HG02840 (cell line): ENCODE measurements around the gene SUGCT.

ENCODE experiments used
- ATAC-seq: cut with Tn5 transposase; IDR thresholded peaks from one replicate; pipeline ENCODE4 v1.9.1; 2021; ENCODE audit warnings: mild to moderate bottlenecking, moderate library complexity, moderate number of reproducible peaks; ENCODE audit not compliant: unreplicated experiment, low FRiP score

Gene SUGCT

DNA sequence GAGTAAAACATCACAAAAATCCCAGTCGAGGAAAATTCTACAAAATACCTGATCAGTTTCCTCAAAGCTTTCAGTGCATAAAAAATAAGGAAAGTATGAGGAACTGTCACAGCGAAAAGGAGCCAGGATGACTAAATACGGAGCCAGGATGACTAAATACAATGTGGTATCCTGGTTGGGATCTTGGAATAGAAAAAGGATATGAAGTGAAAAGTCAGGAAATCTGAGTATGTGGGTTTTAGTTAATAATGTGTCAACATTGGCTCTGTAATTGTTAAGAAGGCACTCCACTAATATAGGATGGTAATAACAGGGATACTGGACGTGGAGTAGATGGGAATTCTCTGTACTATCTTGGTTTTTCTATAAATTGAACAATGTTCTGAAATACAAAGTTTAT, 175.5 kb downstream of the SUGCT start:
- no peak for ATAC-seq

DNA sequence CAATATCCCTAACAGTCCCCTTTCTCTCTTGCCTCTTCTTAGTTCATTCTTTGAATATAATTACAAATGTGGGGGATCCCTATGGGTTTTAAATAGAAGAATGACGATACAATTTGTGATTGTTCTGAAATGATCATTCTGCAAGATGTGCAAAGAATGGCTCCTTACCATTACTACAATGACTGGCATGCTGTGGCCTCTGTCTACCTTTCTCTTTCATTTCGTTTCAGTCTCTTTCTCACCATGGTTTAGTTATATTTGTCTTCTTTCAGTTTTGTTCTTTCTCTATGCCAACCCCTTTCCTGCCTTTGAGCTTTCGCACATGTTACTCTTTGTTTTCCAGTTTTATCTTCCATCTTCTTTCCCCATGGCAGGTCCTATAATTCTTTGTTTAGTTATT, 176.5 kb downstream of the SUGCT start:
- peak; percentile 99 for ATAC-seq

DNA sequence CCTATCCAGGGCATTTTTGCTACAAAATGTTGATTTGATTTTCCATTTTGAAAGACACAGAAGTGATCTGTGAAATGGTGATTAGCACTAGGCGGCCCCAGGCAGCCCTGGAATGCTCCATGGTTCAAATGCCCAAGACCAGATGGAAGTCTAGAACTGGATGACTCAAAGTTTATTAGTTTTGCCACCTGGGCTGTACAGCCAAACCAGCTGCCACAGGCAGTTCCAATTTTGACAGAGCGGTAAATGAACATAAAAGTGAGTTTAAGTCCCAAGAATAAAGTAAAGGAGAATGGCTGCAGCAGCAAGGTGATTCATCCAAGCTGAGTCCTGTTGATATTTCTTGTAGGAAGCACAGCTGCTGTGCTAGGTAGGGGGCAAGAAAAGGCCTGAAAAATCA, 180.5 kb downstream of the SUGCT start:
- ATAC-seq = no peak

DNA sequence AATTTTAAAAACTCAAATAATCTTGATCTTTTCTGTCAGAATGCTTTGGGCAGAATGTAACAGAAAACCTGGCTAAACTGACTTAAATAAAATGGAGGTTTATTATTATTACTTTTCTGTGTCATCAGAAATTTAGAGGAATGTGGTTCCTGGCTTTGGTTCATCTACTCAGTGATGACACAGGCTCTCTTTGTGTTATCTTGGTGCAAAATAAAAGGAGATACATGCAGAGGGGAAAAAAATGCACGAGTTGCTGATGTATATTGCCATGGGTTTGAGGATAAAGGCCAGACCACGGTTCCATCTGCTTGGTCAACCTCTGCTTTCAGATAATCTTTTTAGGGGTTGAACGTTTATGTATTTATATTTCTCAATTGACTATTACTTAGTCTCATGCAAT, 181.4 kb downstream of the SUGCT start:
- no peak for ATAC-seq

DNA sequence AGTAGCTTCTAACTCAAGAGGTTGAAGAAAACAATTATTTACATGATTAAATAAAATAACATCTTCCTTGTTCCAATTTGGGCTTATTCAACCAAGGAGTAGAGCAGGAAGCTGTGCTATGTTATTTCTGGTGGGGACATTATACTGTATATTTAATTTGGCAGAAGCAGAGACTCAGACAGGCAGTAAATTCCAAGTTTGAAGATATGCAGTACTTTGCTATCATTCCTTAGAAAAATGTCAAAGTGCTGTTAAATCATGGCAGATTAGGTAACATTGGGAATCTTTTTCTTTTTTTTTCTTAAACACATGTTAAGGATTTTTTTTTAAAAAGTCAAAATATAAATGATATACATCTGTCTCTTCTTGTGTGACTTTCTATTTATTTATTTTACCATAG, 190.1 kb downstream of the SUGCT start:
- no peak for ATAC-seq

DNA sequence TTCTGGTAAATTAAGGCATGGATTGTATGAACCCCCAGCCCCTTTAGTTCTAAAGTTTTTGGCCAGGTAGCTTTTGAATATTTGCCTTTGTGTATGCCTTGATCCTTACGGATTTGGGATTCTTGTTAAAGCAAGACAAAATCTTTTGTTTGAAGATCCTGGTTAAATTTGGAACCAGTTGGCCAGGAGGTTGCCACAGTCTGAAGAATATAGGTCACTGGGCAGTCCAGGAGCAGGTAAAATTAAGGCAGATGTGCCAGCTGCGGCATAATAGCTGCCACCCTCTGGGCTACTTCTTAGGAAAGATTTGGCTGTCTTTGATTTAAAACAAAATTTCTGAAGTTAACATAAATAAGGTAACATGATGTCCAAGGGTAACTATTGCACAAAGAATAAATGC, 192.3 kb downstream of the SUGCT start:
- no peak for ATAC-seq

DNA sequence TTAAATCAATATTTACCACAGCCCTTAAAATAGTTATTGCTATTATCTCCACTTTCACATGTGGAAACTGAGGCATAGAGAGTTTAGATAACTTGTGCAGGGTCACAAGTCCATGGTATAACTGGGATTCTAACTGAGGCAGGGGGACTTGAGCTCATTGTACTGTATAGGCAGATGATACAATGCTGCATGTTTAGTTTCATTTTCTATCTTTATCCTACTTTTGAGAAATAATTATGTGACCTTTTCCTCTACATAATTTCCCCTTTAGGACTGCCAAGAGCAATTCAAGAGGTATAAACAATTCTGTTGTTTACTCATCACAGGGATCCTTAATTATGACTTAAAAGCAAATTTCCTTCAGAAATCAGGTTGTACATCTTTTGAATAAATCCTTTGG, 193.1 kb downstream of the SUGCT start:
- no peak for ATAC-seq

DNA sequence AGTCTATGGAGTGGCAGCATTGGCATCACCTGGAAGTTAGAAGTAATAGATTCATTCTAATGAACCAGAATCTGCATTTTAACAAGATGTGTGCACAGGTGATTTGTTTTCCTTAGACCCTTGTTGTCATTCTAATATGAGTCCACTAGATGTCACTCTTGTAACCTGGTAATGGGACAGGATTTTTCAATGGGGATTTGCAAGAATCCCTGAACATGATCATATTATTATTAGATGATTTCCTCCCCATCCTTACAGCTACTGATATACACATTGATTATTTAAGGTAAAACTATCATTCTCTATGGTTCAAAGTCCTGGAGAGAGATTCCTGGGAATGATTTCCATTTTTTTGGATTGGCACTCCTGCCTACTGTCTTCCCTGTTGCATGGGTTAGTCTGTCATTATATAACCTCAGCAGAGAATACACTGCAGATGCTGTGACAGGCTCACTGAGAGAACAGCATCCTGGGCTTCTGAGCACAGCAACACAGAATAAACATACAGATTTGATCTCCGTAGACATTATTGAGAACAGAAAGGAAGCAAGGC, 194.9 kb downstream of the SUGCT start:
- no peak for ATAC-seq

DNA sequence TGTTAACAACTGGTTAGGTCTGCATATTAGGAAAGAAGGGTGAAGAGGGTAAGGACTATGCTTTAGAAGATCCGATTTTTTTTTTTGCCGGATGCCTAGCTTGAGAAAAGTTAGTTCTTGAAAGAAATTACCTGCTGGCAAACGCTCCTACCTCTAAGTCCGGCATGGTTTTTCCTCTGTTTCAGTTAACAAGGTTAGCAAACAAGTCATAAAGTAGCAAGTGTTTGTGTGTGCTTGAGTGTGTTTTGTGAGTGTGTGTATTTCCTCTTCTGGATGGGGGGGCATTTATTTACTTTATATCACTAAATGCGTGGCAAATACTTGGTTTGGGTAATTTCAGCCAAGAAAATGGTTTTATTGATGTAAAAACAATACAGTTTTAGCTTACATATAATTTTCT, 195.6 kb downstream of the SUGCT start:
- ATAC-seq = no peak

DNA sequence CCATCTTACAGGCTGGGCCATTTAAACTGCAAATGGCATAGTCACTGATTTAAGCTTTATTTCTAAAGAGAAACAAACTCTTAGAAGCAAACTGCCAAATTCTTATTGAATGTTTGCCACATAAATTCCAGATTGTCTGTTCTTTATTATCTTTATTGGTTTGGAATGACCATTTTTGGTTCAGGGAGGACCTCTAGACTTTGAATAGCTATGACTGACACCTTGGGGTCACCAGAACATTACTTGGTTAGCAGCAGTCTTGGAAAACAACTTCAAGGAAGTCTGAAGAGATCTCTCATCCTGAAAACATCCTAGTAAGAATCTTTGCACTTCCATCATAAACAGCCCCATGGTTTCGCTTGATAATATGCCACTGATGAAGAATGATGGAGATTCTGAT, 197.1 kb downstream of the SUGCT start:
- ATAC-seq = no peak

DNA sequence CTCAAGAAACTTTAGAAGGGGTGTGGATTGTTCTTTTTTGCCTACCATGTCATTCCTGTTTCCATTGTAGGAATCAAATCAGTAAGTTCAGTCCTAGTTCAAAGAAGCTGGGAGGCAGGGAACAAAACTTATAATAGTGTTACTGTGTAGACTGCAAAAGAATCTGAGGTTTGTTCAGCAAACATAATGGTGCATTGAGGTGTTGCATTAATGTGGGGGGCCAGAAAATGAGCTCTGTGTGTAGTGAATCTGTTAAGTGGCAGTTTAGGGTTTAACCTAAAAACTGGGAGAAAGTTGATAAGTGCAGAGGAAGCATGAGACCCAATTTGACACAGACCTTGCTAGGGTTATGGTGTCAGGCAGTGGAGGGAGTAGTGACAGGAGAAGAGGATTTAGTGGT, 197.7 kb downstream of the SUGCT start:
- no peak for ATAC-seq

DNA sequence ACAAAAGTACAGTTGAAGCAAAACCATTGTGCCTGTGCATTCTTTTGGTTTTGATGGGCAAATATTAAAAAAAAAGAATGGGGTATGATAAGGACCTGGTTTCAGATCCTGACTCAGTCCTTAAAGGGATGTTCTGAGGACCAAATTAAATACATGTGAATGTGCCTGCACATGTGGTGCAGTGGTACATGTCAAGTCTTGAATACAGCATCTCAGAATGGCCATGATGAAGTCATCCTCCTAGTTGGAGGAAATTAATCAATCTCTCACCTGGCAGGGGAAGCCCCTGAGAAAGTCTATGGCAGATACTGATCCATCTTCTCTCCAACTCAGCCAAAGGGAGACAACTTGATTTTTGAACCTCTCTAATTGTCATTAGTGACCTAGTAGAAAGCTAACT, 207.0 kb downstream of the SUGCT start:
- no peak for ATAC-seq

DNA sequence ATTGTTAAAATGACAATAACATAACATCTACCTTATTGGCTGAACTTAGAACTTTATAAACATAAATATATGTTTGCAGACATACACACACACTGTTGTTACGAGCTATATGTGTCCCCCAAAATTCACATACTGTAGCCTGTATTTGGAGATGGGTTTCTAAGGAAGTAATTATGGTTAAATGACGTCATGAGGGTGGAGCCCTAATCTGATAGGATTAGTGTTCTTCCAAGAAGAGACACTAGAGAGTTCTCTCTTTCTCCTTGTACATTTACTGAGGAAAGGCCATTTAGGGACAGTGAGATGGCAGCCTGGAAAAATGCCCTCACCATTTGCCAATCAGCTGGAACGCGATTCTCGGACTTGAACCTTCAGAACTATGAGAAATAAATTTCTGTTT, 211.7 kb downstream of the SUGCT start:
- no peak for ATAC-seq

DNA sequence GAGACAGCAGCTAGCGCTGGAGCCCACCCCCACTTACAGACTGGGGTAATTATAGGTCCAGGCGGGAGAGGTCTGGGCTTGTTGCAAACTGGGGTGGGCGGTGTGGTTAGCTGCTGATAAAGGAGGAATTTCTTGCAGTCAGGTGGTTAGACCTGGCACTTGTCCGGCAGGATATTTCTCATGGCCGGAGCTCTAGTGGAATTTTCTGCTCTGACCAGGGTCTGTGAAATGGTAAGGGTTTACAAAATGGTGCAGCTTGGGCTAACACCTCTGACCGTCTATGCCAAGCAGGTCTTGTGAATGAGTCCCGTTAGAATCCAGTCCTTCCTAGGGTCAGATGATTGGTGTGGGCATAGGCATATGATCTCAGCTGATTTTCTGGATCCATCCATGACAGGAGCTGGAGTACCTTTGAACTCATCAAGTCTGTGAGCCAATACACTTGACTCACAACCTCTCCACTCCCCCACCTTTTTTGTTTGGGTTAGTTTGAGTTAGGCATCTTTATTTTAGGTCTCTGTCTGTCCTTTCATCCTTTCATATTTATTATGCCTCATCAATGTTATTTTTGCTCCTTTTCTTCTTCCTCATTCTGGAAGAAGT, 213.4 kb downstream of the SUGCT start:
- ATAC-seq = no peak

DNA sequence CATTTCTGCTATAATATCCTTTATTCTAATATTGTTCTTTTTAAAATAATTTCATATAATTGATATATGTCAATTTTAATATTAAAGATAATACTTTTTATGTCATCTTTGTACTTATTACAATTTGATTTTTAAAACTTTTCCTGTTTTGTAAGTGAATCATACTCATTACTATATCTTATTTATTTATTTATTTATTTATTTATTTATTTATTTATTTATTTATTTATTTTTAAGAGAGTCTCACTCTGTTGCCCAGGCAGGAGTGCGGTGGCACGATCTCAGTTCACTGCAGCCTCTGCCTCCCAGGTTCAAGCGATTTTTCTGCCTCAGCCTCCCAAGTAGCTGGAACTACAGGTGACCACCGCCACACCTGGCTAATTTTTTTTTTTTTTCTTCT, 215.3 kb downstream of the SUGCT start:
- no peak for ATAC-seq

DNA sequence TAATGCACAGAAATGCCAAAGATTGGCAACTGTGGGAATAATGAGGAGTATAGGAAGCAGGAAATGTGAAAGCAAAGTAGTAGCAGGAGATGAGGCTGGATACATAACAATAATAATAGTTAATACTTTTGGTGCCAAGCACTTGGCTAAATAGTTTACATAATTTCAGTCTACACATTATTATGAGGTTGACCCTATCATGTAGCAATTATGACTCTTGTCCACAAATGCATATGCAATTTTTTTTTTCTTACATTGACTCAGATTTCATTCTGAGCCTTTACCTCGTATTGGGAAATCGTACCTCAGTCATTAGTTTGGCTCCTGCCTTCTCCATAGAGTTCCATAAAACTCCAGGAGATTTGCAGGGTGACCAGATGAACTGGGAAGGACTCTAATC, 219.9 kb downstream of the SUGCT start:
- ATAC-seq = no peak

DNA sequence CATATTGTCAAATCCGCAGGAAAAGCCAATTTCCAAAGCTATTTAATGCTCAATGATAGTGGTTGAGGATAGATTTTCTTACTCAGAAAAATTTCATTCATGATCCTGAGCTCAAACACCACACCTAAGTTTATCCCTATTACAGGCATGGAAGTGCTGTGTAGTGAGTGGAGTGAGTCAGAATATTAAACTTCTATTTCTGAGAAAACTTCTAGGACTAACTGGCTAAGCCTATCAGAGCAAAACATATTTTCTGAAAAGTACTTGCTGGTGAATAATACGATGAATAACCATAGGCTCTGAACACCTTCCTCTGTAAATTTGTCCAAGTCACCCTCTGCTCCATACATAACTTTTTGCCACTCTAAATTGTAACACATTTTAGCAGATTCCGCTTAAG, 221.5 kb downstream of the SUGCT start:
- ATAC-seq = no peak

DNA sequence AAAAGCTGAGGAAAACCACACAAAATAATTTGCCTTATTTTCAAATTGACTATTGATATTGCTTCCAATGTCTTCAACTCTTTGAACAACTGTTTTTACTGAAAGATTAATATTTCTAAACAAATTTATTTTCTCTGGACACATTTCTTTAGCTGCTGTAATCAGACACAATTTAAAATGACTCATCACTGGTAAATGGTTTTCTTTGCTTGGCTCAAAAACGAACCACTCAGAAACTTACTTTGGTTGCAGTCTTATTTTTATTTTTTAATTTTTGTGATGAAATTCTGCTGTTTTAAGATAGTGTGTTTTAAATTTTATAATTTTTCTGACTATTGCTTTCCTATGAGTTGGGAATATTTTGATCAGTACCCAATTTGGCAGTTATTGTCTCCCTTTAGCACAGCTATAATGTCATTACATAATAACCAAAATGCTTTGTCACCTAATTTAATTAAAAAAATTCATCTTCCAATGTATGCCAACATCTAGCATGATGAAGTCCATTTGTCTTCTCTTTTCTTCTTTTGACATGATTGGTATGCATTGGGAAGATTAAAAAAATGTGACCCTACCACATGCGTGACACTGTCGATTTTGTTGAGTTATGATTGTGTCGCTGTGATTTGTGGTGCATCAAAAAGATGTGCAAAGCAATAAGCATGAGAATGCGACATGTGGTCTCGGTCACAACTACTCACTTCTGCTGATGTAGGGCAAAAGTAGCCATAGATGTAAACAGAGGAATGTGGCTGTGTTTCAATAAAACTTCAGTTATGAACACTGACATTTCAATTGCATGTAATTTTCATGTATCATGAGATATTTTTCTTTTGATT, 222.3 kb downstream of the SUGCT start:
- ATAC-seq = no peak

DNA sequence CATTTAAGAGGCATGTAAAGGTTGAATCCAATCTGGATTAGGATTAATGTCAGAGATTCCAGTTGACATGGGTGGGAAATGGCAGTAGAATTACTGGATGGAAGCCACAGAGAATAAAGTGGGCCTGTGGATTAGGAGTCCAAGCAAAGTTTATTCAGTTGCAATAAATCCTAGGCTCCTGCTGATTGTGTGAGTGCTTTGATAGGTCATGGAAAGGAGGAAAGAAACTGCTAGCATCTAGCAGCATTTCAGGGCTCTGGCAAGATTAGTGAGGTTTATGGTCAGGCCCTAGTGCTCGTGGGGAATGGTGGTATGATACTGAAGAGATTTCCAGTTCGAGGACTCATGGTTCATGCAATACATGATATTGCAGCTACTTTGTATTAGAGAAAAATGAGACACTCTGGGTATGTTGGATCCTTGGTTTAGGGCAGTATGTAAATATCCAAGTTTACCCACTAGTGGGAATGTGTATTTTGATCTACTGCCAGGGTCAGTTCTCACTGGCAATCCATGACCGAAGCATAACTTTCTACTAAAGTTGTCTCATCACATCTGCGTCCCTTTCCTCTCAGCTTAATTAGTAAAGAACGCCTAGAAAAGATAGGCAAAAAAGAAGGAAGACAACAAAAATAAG, 235.0 kb downstream of the SUGCT start:
- ATAC-seq = no peak

DNA sequence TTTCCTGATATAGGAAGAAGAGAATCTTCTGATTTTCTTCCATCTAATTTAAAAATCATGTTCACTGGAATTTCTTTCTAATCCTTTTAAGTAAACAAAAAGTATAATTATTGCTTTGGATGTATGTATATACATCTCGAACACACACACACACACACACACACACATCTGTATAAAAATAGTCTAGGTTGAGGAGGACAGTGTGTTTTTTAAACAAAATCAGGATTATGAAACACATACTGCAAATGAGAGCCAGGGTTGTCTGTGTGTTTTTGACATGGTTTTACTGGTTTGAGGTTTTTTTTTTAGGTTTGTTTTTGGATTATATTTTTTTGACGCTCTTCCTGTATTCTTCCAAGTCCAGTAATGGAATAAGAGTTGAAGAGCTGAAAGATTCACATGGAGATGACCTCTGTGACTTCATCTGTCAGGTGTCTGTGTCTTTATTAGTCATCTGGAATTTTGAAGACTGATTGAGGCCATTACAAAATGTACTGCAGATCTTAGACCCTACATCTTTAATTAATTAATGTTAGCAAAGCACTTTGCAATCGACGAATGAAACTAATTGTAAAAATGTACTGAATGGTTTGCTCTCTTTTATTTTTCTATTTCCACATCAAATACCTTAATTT, 237.1 kb downstream of the SUGCT start:
- ATAC-seq = no peak

DNA sequence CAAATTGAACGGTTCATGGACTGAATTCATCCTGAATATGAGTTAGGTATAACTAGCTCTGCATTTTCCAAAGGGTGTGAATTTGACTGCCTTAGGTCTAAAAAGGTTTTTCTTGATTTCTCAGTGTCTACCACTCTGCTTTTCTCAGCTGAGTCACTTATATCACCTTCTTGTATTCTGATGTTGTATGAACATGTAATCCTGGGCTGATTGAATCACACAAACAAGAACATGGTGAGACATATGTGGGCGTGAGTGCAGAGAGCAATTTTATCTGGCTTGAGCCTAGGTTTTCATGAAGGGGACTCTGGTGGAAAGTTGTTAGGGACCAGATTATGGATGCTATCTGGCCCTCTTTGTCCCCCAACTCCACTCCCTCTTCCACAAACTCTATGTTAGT, 239.8 kb downstream of the SUGCT start:
- ATAC-seq = no peak
